ENCODE data around the gene EXOC6.

The EXOC6 gene

DNA sequence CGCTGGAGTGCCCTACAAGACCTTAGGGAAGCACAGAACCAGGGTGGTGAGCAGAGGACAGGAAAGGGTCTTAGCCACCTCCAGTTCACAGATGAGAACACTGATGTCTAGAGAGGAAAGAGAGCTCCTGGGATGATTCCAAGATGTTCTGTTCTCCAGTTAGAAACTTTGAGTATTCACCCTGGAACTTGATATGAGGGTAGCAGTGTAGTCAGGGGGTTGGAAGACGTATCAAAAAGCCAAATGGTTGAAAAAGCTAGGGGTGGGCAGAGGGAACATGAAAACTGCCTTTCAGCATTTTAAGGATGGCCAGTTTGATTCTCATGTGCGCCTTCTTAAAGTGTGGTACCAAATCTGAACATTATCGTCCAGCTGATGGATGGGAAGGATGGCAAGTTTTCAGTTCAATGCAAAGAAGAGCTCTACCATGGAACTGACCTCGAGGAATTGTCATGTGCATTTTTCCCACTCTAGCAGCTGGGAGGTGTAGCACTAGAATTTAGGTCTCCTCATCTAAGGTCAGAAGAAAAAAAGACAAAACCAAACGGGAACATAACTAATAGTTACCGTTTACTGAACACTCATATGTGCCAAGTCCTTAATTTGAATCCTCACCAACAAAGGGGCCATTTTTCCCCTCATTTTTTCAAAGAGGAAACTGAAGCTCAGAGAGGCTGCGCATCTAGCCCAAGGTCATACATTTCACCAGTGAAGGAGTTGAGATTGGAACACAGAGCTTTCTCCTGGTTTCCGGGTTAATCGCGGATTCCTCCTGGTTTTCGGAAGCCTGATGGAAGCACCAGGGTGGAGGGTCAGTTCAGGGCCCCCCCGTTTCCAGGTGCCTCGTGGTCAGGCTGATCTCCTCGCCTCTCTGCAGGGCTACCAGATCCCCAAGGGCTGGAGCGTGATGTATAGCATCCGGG is 219.4 kb downstream of the EXOC6 start:
- DNase-seq = no peak

DNA sequence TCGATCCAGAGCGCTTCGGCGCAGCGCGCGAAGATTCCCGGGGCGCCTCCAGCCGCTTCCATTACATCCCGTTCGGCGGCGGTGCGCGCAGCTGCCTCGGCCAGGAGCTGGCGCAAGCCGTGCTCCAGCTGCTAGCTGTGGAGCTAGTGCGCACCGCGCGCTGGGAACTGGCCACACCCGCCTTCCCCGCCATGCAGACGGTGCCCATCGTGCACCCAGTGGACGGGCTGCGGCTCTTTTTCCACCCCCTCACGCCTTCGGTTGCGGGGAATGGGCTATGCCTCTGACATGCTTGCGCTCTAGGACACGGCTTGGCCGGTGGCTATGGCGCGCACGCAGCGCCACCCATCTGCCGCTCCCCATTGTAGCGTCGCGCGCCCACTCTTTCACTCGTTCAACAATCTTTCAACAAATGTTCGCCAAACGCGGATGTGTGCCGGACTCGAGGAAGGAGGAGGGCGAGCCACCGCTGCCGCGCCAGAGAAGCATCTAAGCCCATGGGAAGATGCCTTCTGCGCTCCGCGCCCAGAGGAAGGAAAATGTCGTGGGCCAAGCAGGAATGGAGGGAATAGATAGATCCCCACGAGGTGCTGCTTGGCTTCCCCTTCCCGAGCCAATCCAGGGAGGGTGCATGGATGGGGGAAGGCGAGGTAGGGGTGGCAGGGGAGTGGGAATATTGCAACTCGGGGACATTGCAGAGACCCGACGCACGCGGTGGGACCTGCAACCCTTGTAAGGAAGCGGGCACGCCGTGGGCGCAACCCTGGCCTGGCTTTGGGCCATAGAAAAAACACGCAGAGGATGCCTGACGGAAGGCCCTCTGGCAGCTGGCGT is 220.3 kb downstream of the EXOC6 start:
- peak; percentile 16 for DNase-seq

DNA sequence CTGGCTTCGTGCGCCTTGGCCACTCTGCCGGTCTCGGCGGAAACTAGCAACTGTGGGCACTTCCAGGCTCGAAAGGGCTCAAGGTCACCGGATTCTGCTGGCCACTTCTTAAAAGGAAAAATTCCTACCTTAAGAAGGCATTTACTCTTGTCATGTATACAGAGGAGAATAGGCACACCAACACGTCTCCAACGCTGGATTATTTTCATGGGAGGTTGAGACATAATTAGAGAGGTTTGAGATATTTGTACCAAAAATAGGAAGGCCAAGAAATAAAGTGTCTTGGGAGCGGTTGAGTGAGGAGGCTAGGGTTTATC is 220.9 kb downstream of the EXOC6 start:
- no peak for DNase-seq

DNA sequence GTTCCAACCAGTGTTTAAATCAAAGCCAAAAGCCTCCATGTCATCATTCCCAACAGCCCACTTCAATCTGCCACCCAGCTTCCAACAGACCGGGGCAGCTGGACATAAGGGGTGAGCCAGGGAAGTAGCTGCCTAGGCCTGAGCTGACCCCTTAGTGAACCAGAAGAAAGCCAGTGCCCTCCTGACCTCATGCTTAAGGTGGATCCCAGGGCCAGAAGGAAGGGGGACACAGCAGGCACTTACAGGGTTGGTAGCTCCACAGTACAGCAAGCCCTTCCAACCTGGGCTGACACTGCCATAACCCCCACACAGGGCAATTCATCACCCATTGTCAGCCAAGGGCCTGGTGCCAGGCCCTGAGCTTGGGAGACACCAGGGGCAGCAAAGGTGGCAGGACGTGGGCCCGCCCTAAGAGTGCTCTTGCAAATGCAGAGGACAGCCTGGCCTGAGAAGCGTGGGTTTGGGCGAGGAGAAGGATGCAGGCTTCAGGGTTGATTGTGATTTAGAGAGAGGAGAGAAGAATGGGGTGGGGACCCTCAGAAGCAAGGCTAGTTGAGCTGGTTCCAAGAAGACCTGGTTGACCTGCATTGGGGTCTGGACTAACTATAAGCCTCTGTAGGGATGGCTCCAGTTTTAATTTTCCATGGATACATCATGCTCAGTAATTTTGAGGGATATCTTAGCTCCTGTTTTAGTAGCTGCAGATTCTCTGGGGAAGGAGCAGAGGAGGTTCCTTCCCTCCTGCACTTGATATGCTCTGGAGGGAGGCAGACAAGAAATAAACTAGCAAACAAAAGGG is 222.3 kb downstream of the EXOC6 start:
- no peak for DNase-seq

DNA sequence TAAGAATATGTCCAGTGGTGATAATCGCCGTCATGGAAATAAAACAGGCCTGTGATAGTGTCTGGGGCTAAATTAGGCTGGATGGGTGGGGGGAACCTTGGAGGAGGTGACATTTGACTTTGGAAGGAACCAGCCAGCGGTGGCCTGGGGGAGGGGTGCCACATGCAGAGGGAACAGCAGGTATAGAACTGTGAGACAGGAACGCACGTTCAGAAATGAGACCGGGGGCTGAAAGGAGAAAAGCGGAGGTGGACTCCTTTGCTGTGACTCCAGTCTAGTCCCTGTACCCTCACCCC is 222.8 kb downstream of the EXOC6 start:
- no peak for DNase-seq

DNA sequence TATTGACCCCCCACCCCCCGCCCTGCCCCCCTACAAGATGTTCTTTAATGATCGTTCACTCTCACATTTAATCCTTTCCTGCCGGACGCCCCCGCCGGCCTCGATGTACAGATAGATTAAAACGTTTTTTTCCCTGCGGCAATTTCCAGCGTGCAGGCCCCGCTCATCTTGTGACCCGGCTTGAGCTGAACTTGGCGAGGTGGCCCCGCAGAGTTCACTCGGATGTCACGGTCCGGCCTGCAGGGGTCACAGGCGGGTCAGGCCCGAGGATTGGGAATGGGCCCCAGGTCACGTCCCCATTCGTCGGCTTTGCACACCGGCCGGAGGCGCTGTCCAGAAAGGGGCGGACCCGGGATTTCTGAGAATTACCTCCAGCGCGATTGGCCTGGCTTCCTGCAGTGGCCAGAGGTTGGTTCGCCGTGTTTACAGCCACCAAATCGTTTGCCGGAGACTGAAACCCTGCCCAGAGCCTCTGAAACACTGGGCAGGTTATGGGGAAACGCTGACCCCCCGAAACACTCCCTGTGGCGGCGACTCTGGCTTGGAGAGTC is 223.4 kb downstream of the EXOC6 start:
- DNase-seq = no peak

DNA sequence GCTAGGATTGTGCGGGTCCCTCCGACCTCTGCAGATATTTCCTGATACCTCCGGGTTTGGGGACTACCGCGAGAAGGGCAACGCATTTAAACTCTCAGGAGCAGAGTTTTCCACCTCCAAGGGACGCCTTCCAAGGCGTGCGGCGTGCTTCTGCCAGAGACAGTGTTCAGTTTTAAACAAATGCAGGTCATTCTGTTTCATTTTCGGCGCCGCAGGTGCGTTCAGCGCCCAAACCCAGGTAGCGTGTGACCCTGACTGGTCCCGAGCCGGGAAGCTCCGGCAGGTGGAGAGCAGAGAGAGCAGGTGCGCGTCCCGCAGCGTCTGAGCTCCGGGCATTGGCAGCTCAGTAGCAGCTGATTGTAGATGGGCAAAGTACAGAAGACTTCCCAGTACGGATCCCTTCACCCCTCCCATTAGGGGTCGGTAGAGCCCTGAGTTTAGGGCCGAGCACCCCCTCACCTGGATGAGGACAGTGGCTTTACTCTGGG is 223.9 kb downstream of the EXOC6 start:
- DNase-seq = no peak

DNA sequence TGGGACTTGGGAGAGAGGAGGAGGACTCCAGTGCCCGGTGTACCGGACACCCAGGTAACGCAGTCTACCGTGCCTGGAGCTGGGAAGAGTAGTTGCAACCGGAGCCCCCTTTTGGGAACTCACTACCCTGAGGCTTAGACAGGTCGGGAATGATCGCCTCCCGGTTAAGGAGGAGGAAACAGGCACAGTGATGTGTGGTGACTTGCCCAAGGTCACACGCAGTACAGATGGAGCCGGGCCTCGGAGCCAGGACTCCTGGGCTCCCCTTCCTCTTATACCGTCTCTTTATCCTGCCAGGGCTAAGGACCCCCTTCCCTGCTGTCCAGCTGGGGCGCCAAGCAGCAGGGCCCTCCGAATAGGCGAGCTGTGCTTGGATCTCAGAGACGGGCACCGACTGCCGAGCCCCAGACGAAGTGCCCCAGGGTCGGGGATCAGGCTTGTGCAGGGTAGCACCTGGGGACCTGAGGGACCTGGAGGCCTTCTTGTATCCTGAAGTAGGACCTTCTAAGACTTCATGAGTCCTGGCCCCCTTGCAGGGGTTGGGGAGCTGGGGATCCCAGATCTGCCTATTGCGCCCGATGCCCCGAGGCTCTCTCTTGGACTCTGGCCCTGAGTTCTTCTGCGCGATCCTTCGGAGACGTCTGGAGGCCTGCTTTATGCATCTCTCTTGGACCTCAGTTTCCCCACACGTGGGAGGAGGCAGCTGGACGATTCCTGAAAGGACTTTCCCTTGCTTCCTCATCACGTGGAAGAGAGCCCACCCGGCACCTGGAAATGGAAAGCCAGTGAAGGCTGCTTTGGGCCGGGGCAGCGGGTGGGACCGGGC is 224.6 kb downstream of the EXOC6 start:
- DNase-seq = no peak

DNA sequence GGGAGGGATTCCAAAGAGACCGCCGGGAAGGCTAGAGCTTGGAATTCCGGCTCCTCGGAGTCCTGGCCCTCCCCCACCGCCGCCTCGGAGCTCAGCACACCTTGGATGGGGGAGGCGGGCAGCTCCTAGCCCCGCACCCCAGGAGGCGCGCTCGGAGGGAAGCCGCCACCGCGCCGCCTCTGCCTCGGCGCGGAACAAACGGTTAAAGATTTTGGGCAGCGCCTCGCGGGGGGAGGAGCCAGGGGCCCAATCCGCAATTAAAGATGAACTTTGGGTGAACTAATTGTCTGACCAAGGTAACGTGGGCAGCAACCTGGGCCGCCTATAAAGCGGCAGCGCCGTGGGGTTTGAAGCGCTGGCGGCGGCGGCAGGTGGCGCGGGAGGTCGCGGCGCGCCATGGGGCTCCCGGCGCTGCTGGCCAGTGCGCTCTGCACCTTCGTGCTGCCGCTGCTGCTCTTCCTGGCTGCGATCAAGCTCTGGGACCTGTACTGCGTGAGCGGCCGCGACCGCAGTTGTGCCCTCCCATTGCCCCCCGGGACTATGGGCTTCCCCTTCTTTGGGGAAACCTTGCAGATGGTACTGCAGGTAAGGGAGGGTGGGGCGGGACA is 225.3 kb downstream of the EXOC6 start, which contains the start of gene CYP26A1:
Gene CYP26A1 (plus strand): TSS at position 355 of the 608 bp plus-strand sequence. CDS start 42 bp downstream, at position 397.
- DNase-seq = no peak

DNA sequence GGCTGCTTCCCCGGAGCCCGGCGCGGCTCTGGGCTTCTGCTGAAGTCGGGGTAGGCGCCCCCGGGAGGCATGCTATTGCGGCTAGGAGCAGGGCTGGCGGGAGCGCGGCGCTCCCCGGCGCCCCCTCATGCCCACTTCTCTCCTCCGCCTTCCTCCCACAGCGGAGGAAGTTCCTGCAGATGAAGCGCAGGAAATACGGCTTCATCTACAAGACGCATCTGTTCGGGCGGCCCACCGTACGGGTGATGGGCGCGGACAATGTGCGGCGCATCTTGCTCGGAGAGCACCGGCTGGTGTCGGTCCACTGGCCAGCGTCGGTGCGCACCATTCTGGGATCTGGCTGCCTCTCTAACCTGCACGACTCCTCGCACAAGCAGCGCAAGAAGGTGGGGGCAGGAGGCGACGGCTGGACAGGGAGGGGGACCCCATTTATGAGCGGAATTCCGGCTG is 225.9 kb downstream of the EXOC6 start:
- no peak for DNase-seq

DNA sequence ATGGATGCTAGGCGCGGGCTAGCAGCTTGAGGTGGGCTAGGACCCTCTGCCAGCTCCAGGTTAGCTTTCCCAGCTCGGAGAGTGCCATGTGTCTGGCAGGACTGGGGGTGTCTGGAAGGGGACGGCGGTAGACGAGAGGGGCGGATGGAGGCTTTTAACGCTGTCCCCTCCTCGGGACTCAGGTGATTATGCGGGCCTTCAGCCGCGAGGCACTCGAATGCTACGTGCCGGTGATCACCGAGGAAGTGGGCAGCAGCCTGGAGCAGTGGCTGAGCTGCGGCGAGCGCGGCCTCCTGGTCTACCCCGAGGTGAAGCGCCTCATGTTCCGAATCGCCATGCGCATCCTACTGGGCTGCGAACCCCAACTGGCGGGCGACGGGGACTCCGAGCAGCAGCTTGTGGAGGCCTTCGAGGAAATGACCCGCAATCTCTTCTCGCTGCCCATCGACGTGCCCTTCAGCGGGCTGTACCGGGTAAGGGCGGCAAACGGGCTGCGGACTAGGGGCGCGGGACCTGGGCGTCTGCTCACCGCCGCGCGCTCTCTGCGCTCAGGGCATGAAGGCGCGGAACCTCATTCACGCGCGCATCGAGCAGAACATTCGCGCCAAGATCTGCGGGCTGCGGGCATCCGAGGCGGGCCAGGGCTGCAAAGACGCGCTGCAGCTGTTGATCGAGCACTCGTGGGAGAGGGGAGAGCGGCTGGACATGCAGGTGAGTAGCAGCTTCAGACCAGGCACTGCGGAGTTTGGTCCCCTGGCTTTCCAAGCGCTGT is 226.5 kb downstream of the EXOC6 start:
- DNase-seq = no peak

DNA sequence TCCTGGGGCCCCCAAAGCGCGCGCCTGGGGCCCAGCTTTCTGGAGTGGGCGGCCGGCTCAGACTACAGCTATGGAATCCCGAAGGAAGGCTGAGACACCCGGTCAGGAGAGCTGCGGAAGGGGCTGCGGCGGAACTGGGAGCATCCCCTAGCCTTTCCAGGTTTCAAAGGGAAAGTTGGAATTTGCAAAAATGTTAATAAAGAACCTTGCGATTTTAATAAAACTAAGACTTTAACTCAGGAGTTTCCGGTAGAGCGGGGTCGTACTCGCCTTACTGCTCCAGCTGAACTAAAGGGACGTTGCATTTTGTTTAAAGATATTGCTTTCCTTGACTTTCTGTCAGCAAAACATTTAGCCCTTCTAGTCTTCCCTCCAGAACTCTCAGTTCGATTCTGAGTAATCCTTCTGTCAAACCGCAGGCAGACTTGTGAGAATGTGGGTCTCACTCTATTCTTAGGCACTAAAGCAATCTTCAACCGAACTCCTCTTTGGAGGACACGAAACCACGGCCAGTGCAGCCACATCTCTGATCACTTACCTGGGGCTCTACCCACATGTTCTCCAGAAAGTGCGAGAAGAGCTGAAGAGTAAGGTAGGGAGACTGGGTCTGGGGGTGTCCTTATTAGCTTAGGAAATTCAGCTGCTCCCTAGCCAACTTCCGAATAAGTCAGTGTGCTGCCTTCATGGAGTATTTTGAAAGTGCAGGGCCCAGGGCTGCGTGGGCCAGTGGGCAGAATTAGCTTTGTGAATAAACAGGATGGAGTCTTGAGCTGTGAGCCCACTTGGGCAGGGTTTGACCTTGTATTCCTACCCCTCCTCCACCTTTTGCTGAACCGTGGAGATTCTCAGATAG is 227.3 kb downstream of the EXOC6 start:
- DNase-seq = no peak

DNA sequence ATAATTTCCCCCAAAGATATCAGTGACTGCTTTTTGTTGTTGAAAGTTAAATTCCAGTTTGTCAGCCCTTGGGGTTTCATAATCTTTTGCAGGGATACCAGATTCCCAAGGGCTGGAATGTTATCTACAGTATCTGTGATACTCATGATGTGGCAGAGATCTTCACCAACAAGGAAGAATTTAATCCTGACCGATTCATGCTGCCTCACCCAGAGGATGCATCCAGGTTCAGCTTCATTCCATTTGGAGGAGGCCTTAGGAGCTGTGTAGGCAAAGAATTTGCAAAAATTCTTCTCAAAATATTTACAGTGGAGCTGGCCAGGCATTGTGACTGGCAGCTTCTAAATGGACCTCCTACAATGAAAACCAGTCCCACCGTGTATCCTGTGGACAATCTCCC is 228.6 kb downstream of the EXOC6 start:
- peak; percentile 13 for DNase-seq

DNA sequence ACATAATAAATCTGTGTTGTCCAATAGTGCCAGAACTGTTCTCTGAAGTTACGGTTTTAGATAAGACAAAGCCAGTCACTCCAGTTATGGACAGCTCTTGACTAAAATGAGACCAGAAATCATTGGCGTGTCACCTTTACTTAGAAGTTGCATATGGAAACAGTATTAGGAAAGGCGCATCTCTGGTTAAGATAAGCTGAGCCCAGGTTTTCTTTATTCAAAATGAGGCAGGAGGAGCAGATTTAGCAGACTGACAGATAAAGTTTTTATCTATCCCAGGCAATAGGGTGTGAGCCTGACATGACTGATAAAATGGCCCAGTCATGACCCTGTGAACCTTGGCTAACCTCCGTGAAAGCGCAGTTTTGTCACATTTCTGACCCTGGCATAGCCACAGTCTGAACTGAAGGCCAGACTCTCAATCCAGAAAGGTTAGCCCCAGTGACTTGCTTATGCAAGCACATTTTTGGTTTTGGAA is 229.6 kb downstream of the EXOC6 start:
- no peak for DNase-seq

DNA sequence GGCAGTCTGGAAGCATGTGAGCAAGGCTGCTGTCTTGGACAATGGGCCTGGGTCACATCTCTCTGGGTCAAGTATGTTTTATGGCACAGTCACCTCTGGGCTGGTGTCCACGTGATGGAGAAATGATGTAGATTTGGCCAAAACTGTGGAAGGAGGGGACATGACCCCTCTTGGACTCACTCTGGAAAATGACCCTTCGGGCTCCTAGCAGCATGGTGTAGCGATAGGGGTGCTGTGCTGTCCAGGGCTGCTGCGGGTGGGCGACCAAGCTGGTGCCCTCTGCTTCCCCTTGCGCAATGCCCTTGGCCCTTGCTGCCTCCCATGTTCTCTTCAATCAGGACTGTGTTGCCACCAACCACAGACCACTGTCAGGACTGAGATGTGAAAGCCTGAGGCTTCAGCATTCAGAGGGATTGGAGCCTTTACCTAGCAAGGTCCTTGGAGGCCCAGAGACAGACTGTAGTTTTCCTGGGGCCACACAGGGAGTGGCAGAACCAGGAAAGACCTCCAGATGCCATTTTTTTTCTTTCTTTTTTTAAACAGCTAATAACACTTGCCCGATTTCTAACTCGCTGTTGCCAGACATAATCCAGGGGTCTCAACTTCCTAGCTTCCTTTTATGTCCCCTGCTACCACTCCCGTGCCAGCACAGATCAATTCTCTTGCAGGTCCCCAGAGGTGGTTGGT is 231.5 kb downstream of the EXOC6 start:
- DNase-seq = no peak

DNA sequence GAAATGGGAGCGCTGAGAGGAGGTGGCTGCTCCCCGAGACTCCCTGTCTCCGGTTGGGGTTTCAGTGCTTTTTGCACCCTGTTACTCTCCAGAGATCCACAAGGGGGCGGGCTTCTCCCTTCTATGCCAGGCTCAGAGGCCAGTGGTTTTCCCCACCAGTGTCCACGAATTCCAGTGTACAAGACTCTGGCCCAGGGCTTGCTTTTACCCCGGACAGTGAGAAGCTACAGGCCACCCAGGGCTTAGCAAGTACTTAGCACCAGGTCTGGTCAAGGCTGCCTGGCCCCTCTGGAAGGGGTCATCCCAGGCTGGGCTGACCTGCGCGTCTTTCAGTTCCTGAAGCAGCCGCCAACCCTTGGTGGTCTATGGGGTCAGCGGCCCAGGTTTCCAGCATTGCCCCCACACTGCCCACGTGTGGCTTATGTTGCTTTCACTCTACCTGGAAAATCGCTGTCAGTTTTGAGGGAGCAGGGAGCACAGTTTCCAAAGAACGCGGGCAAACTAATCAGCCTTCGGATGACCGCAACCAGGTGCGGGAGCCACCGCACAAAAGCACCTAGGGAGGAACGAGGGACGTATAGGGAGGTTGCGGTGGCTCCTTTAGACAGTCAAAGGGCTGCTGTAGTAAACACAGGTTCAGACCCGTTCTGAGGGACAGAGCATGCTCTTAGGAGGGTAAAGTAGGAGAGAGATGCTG is 232.2 kb downstream of the EXOC6 start:
- peak; percentile 62 for DNase-seq

DNA sequence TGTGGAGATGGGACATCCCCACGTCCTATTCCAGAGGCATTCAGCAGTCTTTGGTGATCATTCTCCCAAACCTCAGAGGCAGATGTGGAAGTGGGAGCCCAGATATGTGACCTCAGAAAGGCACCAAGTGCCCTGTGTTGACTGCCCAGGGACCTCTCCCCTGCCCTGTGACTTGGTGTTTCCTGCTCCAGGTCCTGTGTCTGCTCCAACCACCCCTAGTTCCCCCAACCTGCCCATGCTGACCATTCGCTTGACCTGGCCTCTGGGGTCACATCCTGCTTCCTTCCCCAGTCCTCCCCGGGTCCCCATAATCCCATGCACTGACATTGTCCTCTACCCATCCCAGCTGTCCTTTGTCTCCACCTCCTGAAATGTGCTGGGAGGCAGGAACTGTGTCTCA is 233.0 kb downstream of the EXOC6 start:
- no peak for DNase-seq

DNA sequence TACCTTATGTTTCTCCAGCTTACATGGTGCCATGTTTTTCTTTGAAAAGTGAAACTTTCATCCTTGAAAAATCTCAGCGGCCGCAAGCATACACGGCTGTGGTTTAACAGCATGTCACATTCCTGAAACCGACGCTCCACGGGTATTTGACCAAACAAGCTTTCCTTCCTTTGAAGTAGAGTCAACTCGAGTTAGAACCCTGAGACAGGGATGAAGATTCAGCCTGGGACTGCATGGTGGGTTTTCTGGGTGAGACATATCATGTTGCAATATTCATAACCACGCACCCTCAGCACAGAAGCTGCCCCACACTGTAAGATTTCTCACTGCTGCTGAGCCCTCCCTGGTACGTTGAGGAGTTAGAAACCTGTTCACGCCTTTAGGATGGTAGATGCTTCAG is 233.5 kb downstream of the EXOC6 start:
- peak; percentile 80 for DNase-seq

All from fibroblast of upper back skin (primary cell).